Activated T-cell treated with anti-CD3 and anti-CD28 coated beads, Interleukin-2, amount 50 U/mL, for 4 hours (primary cell): ENCODE results near the gene KRT33A. TPM values are rescaled to one million over a fixed set of nuclear protein-coding genes. Genes with fewer than 3 reads are reported as not detected.
A peak's percentile ranks its signal among the peaks of the same experiment; 100 is the strongest.

Experiments used
- ATAC-seq, 2 donors: fragments of 200-7000 bp; cut with Tn5 transposase; one replicate each; pipeline ENCODE4 v1.10.0; 2021
- DNase-seq: peaks from one replicate; pipeline ENCODE4 v3.0.0-alpha.2; 2020
- H3K27me3 Mint-ChIP-seq: one replicate; pipeline ENCODE4 v1.8.0; 2021; ENCODE audit warnings: low read depth, mixed read lengths
- H3K36me3 Mint-ChIP-seq: one replicate; pipeline ENCODE4 v1.8.0; 2022; ENCODE audit warnings: mixed read lengths; ENCODE audit not compliant: insufficient read depth
- H3K4me1 Mint-ChIP-seq: one replicate; pipeline ENCODE4 v1.8.0; 2021; ENCODE audit warnings: low read depth, mixed read lengths
- H3K4me3 Mint-ChIP-seq: one replicate; pipeline ENCODE4 v1.8.0; 2021; ENCODE audit warnings: mild to moderate bottlenecking, moderate library complexity, mixed read lengths
- H3K9me3 Mint-ChIP-seq: one replicate; pipeline ENCODE4 v1.8.0; 2021; ENCODE audit warnings: mixed read lengths
- total RNA-seq, 3 donors: library from RNA; stranded (reverse); gene quantifications; one replicate each; pipeline ENCODE4 v1.2.1, GENCODE V29; 2021

KRT33A gene
- total RNA-seq, 3 donors from 2014 or later = not detected

GRCh38 chr17:41315204-41315794 is 35.3 kb downstream of the KRT33A start, which contains the start of gene KRTAP17-1:
KRTAP17-1 (minus strand) TSS chr17:41315710; CDS start chr17:41315650, 60 bp downstream.
- peaks cover 3% of the 10 kb centered on the region for H3K27me3 Mint-ChIP-seq
- ATAC-seq (no peak), DNase-seq (no peak)
- H3K36me3 Mint-ChIP-seq = no peaks in the 10 kb centered on the region
- peaks cover 14% of the 10 kb centered on the region for H3K9me3 Mint-ChIP-seq
- H3K4me3 Mint-ChIP-seq = no peak within 1 kb of the TSS
- H3K4me1 Mint-ChIP-seq = peaks cover 15% of the 10 kb centered on the region

GRCh38 chr17:41311111-41311510 is 39.5 kb downstream of the KRT33A start:
- Mint-ChIP-seq H3K36me3 (no peaks in the 10 kb centered on the region), H3K9me3 (no peaks in the 10 kb centered on the region), H3K27me3 (no peaks in the 10 kb centered on the region), H3K4me3 (no peak overlapping the region), H3K4me1 (peaks cover 55% of the 10 kb centered on the region)
- no peak for ATAC-seq
- no peak for DNase-seq

- peak; percentile 28 for DNase-seq
- ATAC-seq = peak; percentile 65 to 67
- H3K36me3 Mint-ChIP-seq = no peaks in the 10 kb centered on the region
- no peaks in the 10 kb centered on the region for H3K27me3 Mint-ChIP-seq
- H3K4me3 Mint-ChIP-seq = peak within 1 kb of the TSS; percentile 74
- H3K9me3 Mint-ChIP-seq = no peaks in the 10 kb centered on the region
- H3K4me1 Mint-ChIP-seq = peaks cover 55% of the 10 kb centered on the region
Observed at GRCh38 chr17:41308918-41309359, 41.7 kb downstream of the KRT33A start, which contains the start of gene KRTAP16-1. KRTAP16-1 (minus strand) TSS chr17:41309309; CDS start chr17:41309253, 56 bp downstream.

GRCh38 chr17:41308251-41308917 is 42.2 kb downstream of the KRT33A start:
- Mint-ChIP-seq H3K9me3 (no peaks in the 10 kb centered on the region), H3K27me3 (no peaks in the 10 kb centered on the region), H3K4me3 (peak overlapping the region; percentile 74), H3K4me1 (peaks cover 55% of the 10 kb centered on the region), H3K36me3 (no peaks in the 10 kb centered on the region)
- ATAC-seq = peak; percentile 65 to 71
- peak; percentile 40 for DNase-seq

- Mint-ChIP-seq H3K9me3 (no peaks in the 10 kb centered on the region), H3K4me3 (peak overlapping the region; percentile 74)
Observed at GRCh38 chr17:41307647-41308046, 43.0 kb downstream of the KRT33A start.

GRCh38 chr17:41304091-41304490 is 46.5 kb downstream of the KRT33A start:
- ATAC-seq (no peak), DNase-seq (no peak)
- peaks cover 39% of the 10 kb centered on the region for H3K4me1 Mint-ChIP-seq
- no peak overlapping the region for H3K4me3 Mint-ChIP-seq
- H3K36me3 Mint-ChIP-seq = no peaks in the 10 kb centered on the region
- H3K9me3 Mint-ChIP-seq = peaks cover 8% of the 10 kb centered on the region
- H3K27me3 Mint-ChIP-seq = no peaks in the 10 kb centered on the region

More at GRCh38 chr17:41307647-41308046, 43.0 kb downstream of the KRT33A start:
- ATAC-seq (no peak), DNase-seq (no peak)
- H3K4me1 Mint-ChIP-seq = peaks cover 55% of the 10 kb centered on the region
- no peaks in the 10 kb centered on the region for H3K27me3 Mint-ChIP-seq
- H3K36me3 Mint-ChIP-seq = no peaks in the 10 kb centered on the region

- no peak overlapping the region for H3K4me3 Mint-ChIP-seq
- no peaks in the 10 kb centered on the region for H3K36me3 Mint-ChIP-seq
- H3K27me3 Mint-ChIP-seq = no peaks in the 10 kb centered on the region
- no peak for DNase-seq
- peaks cover 28% of the 10 kb centered on the region for H3K4me1 Mint-ChIP-seq
- ATAC-seq = no peak
- peaks cover 8% of the 10 kb centered on the region for H3K9me3 Mint-ChIP-seq
Observed at GRCh38 chr17:41302981-41303380, 47.6 kb downstream of the KRT33A start.

- H3K36me3 Mint-ChIP-seq = no peaks in the 10 kb centered on the region
- no peaks in the 10 kb centered on the region for H3K27me3 Mint-ChIP-seq
- no peak for DNase-seq
- peaks cover 8% of the 10 kb centered on the region for H3K9me3 Mint-ChIP-seq
- H3K4me1 Mint-ChIP-seq = peaks cover 21% of the 10 kb centered on the region
- H3K4me3 Mint-ChIP-seq = no peak within 1 kb of the TSS
- no peak for ATAC-seq
Observed at GRCh38 chr17:41301916-41302901, 48.4 kb downstream of the KRT33A start, which contains the start of gene KRTAP29-1. KRTAP29-1 (minus strand) TSS chr17:41302851; CDS start chr17:41302851, 0 bp downstream.

- Mint-ChIP-seq H3K9me3 (peaks cover 8% of the 10 kb centered on the region), H3K27me3 (no peaks in the 10 kb centered on the region), H3K4me3 (no peak overlapping the region), H3K36me3 (no peaks in the 10 kb centered on the region), H3K4me1 (peaks cover 12% of the 10 kb centered on the region)
- ATAC-seq = no peak
- DNase-seq = no peak
Observed at GRCh38 chr17:41301204-41301790, 49.3 kb downstream of the KRT33A start.

GRCh38 chr17:41298458-41299135 is 52.0 kb downstream of the KRT33A start:
- H3K9me3 Mint-ChIP-seq = peaks cover 8% of the 10 kb centered on the region
- no peak for ATAC-seq
- peaks cover 11% of the 10 kb centered on the region for H3K4me1 Mint-ChIP-seq
- no peak overlapping the region for H3K4me3 Mint-ChIP-seq
- no peaks in the 10 kb centered on the region for H3K36me3 Mint-ChIP-seq
- H3K27me3 Mint-ChIP-seq = peaks cover 2% of the 10 kb centered on the region
- no peak for DNase-seq

- Mint-ChIP-seq H3K4me1 (peaks cover 8% of the 10 kb centered on the region), H3K9me3 (peaks cover 8% of the 10 kb centered on the region), H3K4me3 (no peak overlapping the region), H3K36me3 (no peaks in the 10 kb centered on the region), H3K27me3 (peaks cover 7% of the 10 kb centered on the region)
- DNase-seq (no peak), ATAC-seq (no peak)
Observed at GRCh38 chr17:41296846-41297245, 53.8 kb downstream of the KRT33A start.
